Measurements from ENCODE around the gene NADSYN1. TPM values are rescaled to one million over a fixed set of nuclear protein-coding genes. Genes with fewer than 3 reads are reported as not detected.
"Not testable (repeated sequence)": the region's sequence is repeated elsewhere in the genome, so short reads cannot be mapped to it uniquely, and the experiment has no call there.

NADSYN1 gene
- total RNA-seq, 1 experiment from 2014 or later = 34.9 TPM

- no peak for DNase-seq
- Histone ChIP-seq H3K36me3 (replicated peaks; ENCODE audit: control insufficient read depth, insufficient read depth, low read length) (no peaks in the 10 kb centered on the region), H3K4me3 (ENCODE audit: insufficient read depth, low read depth, low read length) (no peak overlapping the region), H3K27me3 (ENCODE audit: control insufficient read depth, insufficient read depth, low read length) (no peaks in the 10 kb centered on the region)
Observed at GRCh38 chr11:71525188-71525937, 72.4 kb downstream of the NADSYN1 start.

- DNase-seq = no peak
- Histone ChIP-seq H3K27me3 (ENCODE audit: control insufficient read depth, insufficient read depth, low read length) (no peaks in the 10 kb centered on the region), H3K36me3 (replicated peaks; ENCODE audit: control insufficient read depth, insufficient read depth, low read length) (no peaks in the 10 kb centered on the region), H3K4me3 (ENCODE audit: insufficient read depth, low read depth, low read length) (no peak overlapping the region)
Observed at GRCh38 chr11:71525938-71526495, 73.0 kb downstream of the NADSYN1 start.

- H3K27me3 ChIP-seq (ENCODE audit: control insufficient read depth, insufficient read depth, low read length); DNase-seq; H3K4me3 ChIP-seq (ENCODE audit: insufficient read depth, low read depth, low read length); H3K36me3 ChIP-seq (replicated peaks; ENCODE audit: control insufficient read depth, insufficient read depth, low read length): not testable (repeated sequence)
Observed at GRCh38 chr11:71526796-71527575, 74.0 kb downstream of the NADSYN1 start, which contains the start of gene KRTAP5-7. Gene KRTAP5-7, plus strand, starts transcription at chr11:71527267. Its CDS starts 34 bp downstream, at chr11:71527301.

- Histone ChIP-seq H3K27me3 (ENCODE audit: control insufficient read depth, insufficient read depth, low read length) (no peaks in the 10 kb centered on the region; the same call in 1 of the 2 replicates), H3K36me3 (replicated peaks; ENCODE audit: control insufficient read depth, insufficient read depth, low read length) (no peaks in the 10 kb centered on the region)
- no peak for DNase-seq
Observed at GRCh38 chr11:71527576-71528210, 74.7 kb downstream of the NADSYN1 start.

GRCh38 chr11:71530602-71531001, 77.6 kb downstream of the NADSYN1 start:
- Histone ChIP-seq H3K4me3 (ENCODE audit: insufficient read depth, low read depth, low read length) (no peak overlapping the region), H3K27me3 (ENCODE audit: control insufficient read depth, insufficient read depth, low read length) (no peaks in the 10 kb centered on the region; the same call in 1 of the 2 replicates), H3K36me3 (replicated peaks; ENCODE audit: control insufficient read depth, insufficient read depth, low read length) (no peaks in the 10 kb centered on the region)
- no peak for DNase-seq

More at GRCh38 chr11:71527576-71528210, 74.7 kb downstream of the NADSYN1 start:
- H3K4me3 ChIP-seq (ENCODE audit: insufficient read depth, low read depth, low read length) = no peak overlapping the region

- H3K27me3 ChIP-seq (ENCODE audit: control insufficient read depth, insufficient read depth, low read length) = no peaks in the 10 kb centered on the region; the same call in 1 of the 2 replicates
- no peak overlapping the region for H3K4me3 ChIP-seq (ENCODE audit: insufficient read depth, low read depth, low read length)
- H3K36me3 ChIP-seq (replicated peaks; ENCODE audit: control insufficient read depth, insufficient read depth, low read length) = no peaks in the 10 kb centered on the region
- no peak for DNase-seq
Observed at GRCh38 chr11:71532036-71532610, 79.1 kb downstream of the NADSYN1 start.

- H3K27me3 ChIP-seq (ENCODE audit: control insufficient read depth, insufficient read depth, low read length); H3K4me3 ChIP-seq (ENCODE audit: insufficient read depth, low read depth, low read length); H3K36me3 ChIP-seq (replicated peaks; ENCODE audit: control insufficient read depth, insufficient read depth, low read length); DNase-seq: not testable (repeated sequence)
Observed at GRCh38 chr11:71534711-71535608, 82.0 kb downstream of the NADSYN1 start.

GRCh38 chr11:71535825-71536224, 82.8 kb downstream of the NADSYN1 start:
- no peaks in the 10 kb centered on the region for H3K36me3 ChIP-seq (replicated peaks; ENCODE audit: control insufficient read depth, insufficient read depth, low read length)
- H3K27me3 ChIP-seq (ENCODE audit: control insufficient read depth, insufficient read depth, low read length) = no peaks in the 10 kb centered on the region; the same call in 1 of the 2 replicates
- no peak overlapping the region for H3K4me3 ChIP-seq (ENCODE audit: insufficient read depth, low read depth, low read length)
- no peak for DNase-seq

GRCh38 chr11:71537537-71537936, 84.5 kb downstream of the NADSYN1 start:
- H3K27me3 ChIP-seq (ENCODE audit: control insufficient read depth, insufficient read depth, low read length) = no peaks in the 10 kb centered on the region
- no peak for DNase-seq
- H3K36me3 ChIP-seq (replicated peaks; ENCODE audit: control insufficient read depth, insufficient read depth, low read length) = no peaks in the 10 kb centered on the region
- no peak overlapping the region for H3K4me3 ChIP-seq (ENCODE audit: insufficient read depth, low read depth, low read length)

- not testable (repeated sequence) for H3K4me3 ChIP-seq (ENCODE audit: insufficient read depth, low read depth, low read length); H3K27me3 ChIP-seq (ENCODE audit: control insufficient read depth, insufficient read depth, low read length); DNase-seq; H3K36me3 ChIP-seq (replicated peaks; ENCODE audit: control insufficient read depth, insufficient read depth, low read length)
Observed at GRCh38 chr11:71537977-71538665, 85.1 kb downstream of the NADSYN1 start, which contains the start of gene KRTAP5-8. Gene KRTAP5-8, plus strand, starts transcription at chr11:71538025. Its CDS starts 31 bp downstream, at chr11:71538056.

- DNase-seq = no peak
- Histone ChIP-seq H3K27me3 (ENCODE audit: control insufficient read depth, insufficient read depth, low read length) (no peaks in the 10 kb centered on the region), H3K36me3 (replicated peaks; ENCODE audit: control insufficient read depth, insufficient read depth, low read length) (no peaks in the 10 kb centered on the region), H3K4me3 (ENCODE audit: insufficient read depth, low read depth, low read length) (no peak overlapping the region)
Observed at GRCh38 chr11:71538666-71538990, 85.6 kb downstream of the NADSYN1 start.

- no peak for DNase-seq
- Histone ChIP-seq H3K4me3 (ENCODE audit: insufficient read depth, low read depth, low read length) (no peak overlapping the region), H3K27me3 (ENCODE audit: control insufficient read depth, insufficient read depth, low read length) (no peaks in the 10 kb centered on the region), H3K36me3 (replicated peaks; ENCODE audit: control insufficient read depth, insufficient read depth, low read length) (no peaks in the 10 kb centered on the region)
Observed at GRCh38 chr11:71539017-71539416, 86.0 kb downstream of the NADSYN1 start.

- H3K36me3 ChIP-seq (replicated peaks; ENCODE audit: control insufficient read depth, insufficient read depth, low read length); H3K27me3 ChIP-seq (ENCODE audit: control insufficient read depth, insufficient read depth, low read length); DNase-seq; H3K4me3 ChIP-seq (ENCODE audit: insufficient read depth, low read depth, low read length): not testable (repeated sequence)
Observed at GRCh38 chr11:71539971-71540370, 87.0 kb downstream of the NADSYN1 start.

Data from H7 (cell line).